AG09309 (cell line): ENCODE measurements around the gene TF.

Source experiments
- DNase-seq: peaks from one replicate; pipeline ENCODE4 v3.0.0-alpha.2; 2010; ENCODE audit warnings: low read depth
- H3K4me3 ChIP-seq: 2 replicates; pipeline ENCODE4 v1.5.1; 2011; ENCODE audit warnings: mild to moderate bottlenecking, low read depth, low read length, moderate library complexity; ENCODE audit not compliant: control insufficient read depth
- CTCF ChIP-seq: IDR thresholded peaks from 2 replicates; pipeline ENCODE4 v1.5.1; 2011; ENCODE audit warnings: mild to moderate bottlenecking, low read depth, low read length, inconsistent platforms; ENCODE audit not compliant: insufficient read depth, control insufficient read depth; ENCODE audit errors: missing control alignments

The TF gene

GRCh38 chr3:133782454-133782853 is 36.3 kb downstream of the TF start:
- no peak overlapping the region for H3K4me3 ChIP-seq
- TF ChIP-seq CTCF: no peak
- DNase-seq: no peak

GRCh38 chr3:133783762-133784161 is 37.6 kb downstream of the TF start:
- TF ChIP-seq CTCF: no peak
- DNase-seq: no peak
- H3K4me3 ChIP-seq: no peak overlapping the region

GRCh38 chr3:133788024-133788423 is 41.8 kb downstream of the TF start:
- TF ChIP-seq CTCF: no peak
- no peak overlapping the region for H3K4me3 ChIP-seq
- no peak for DNase-seq

GRCh38 chr3:133792171-133792763 is 46.1 kb downstream of the TF start:
- no peak for DNase-seq
- H3K4me3 ChIP-seq: no peak overlapping the region
- no peak for TF ChIP-seq CTCF

GRCh38 chr3:133797396-133798105 is 51.4 kb downstream of the TF start:
- no peak for DNase-seq
- H3K4me3 ChIP-seq: no peak overlapping the region
- TF ChIP-seq CTCF: no peak

- TF ChIP-seq CTCF: no peak
- DNase-seq: no peak
- no peak overlapping the region for H3K4me3 ChIP-seq
Observed at GRCh38 chr3:133799794-133800585, 53.8 kb downstream of the TF start.
